CD4-positive, alpha-beta memory T cell (primary cell): ENCODE data around the gene SMARCD3. TPM values are rescaled to one million over a fixed set of nuclear protein-coding genes. Genes with fewer than 3 reads are reported as not detected.

Experiments used
- CTCF ChIA-PET: fragments of 350-600 bp; sonication (Branson Sonifier 250); formaldehyde crosslinking; loops from one replicate; lab custom pipeline; 2021; ENCODE audit warnings: inconsistent platforms; ENCODE audit not compliant: partially characterized antibody; lab: Charles Lee
- POLR2A ChIA-PET: fragments of 350-600 bp; sonication (Branson Sonifier 250); formaldehyde crosslinking; loops from one replicate; lab custom pipeline; 2021; ENCODE audit not compliant: partially characterized antibody; lab: Charles Lee
- DNase-seq, 5 donors: peaks; one replicate each; pipeline versions ENCODE4 v3.0.0 to v3.0.0-alpha.2; 2020 to 2022; ENCODE audit warnings: mixed read lengths in 1 of 5
- H3K27ac ChIP-seq: one replicate; pipeline ENCODE4 v1.7.0; 2013; ENCODE audit warnings: low read depth, low read length
- H3K27me3 ChIP-seq: 2 replicates; pipeline ENCODE4 v1.7.0; 2013; ENCODE audit warnings: mild to moderate bottlenecking, low read length, moderate library complexity; ENCODE audit not compliant: insufficient read depth
- H3K36me3 ChIP-seq: 2 replicates; pipeline ENCODE4 v1.7.0; 2013; ENCODE audit warnings: mild to moderate bottlenecking, low read length, moderate library complexity; ENCODE audit not compliant: insufficient read depth
- H3K4me1 ChIP-seq: 2 replicates; pipeline ENCODE4 v1.7.0; 2013; ENCODE audit warnings: mild to moderate bottlenecking, low read length, moderate library complexity; ENCODE audit not compliant: insufficient read depth
- H3K4me3 ChIP-seq, 2 donors: one replicate each; pipeline ENCODE4 v1.7.0; 2013; ENCODE audit warnings: low read length in 2 of 2, mild to moderate bottlenecking in 1 of 2
- H3K9me3 ChIP-seq, 2 donors: one replicate each; pipeline ENCODE4 v1.7.0; 2013; ENCODE audit warnings: low read length in 2 of 2, control low read depth in 1 of 2; ENCODE audit not compliant: control insufficient read depth in 1 of 2
- H3K27ac Mint-ChIP-seq, 7 donors: one replicate each; pipeline ENCODE4 v1.8.0; 2020 to 2021; ENCODE audit warnings: mixed read lengths in 7 of 7, mild to moderate bottlenecking in 6 of 7, inconsistent platforms in 3 of 7, moderate library complexity in 3 of 7
- H3K27me3 Mint-ChIP-seq, 2 donors: one replicate each; pipeline ENCODE4 v1.8.0; 2020 to 2021; ENCODE audit warnings: mixed read lengths in 2 of 2
- H3K36me3 Mint-ChIP-seq, 2 donors: one replicate each; pipeline ENCODE4 v1.8.0; 2020 to 2021; ENCODE audit warnings: mixed read lengths in 2 of 2, inconsistent platforms in 1 of 2, mild to moderate bottlenecking in 1 of 2
- H3K4me1 Mint-ChIP-seq, 4 donors: one replicate each; pipeline ENCODE4 v1.8.0; 2020 to 2021; ENCODE audit warnings: mixed read lengths in 4 of 4, mild to moderate bottlenecking in 1 of 4
- H3K4me3 Mint-ChIP-seq, 8 donors: one replicate each; pipeline ENCODE4 v1.8.0; 2020 to 2021; ENCODE audit warnings: mixed read lengths in 8 of 8, mild to moderate bottlenecking in 7 of 8, moderate library complexity in 6 of 8, inconsistent platforms in 3 of 8
- H3K9me3 Mint-ChIP-seq, 8 donors: one replicate each; pipeline ENCODE4 v1.8.0; 2020 to 2021; ENCODE audit warnings: mixed read lengths in 8 of 8, mild to moderate bottlenecking in 5 of 8, inconsistent platforms in 3 of 8, moderate library complexity in 1 of 8
- intact Hi-C: fragments of 100-400 bp; cut with micrococcal nuclease; formaldehyde crosslinking; loops from one replicate; pipeline ENCODE4 v1.15.1; 2023
- polyA plus RNA-seq, 2 donors: library from polyadenylated mRNA; unstranded; fragments of 300-500 nt; fragmentation: Illumina TruSeq; gene quantifications; one replicate each; pipeline ENCODE4 v1.2.3, GENCODE V29; 2021
- total RNA-seq, 2 experiments: library from RNA; stranded (reverse); gene quantifications; one replicate each; pipeline ENCODE4 v1.2.3, GENCODE V29; 2021

Gene SMARCD3
- total and polyA plus RNA-seq, 4 experiments from 2014 or later = 4.0 to 5.2 (median 4.6) TPM

GRCh38 chr7:151226560-151226874 lies 22.0 kb downstream of the SMARCD3 start:
- H3K27ac ChIP-seq = peak overlapping the region; percentile 83
- ChIA-PET CTCF (interaction anchor here (0.8 to 2.9 kb wide), 4 partner anchors 17 to 264 kb away, joined by 3 to 33 read pairs (median 4); no protein-coding TSS in a partner anchor), POLR2A (interaction anchor here (0.9 to 3.6 kb wide), 11 partner anchors 9 to 293 kb away, joined by 3 to 32 read pairs (median 5); partner anchors contain the start of genes GBX1, H2BK1 and RHEB)
- H3K36me3 ChIP-seq = peaks cover 32% of the 10 kb centered on the region
- H3K9me3 Mint-ChIP-seq = peaks cover 0 to 2% (median 0%) of the 10 kb centered on the region in 8 donors
- H3K4me1 ChIP-seq = peaks cover 28% of the 10 kb centered on the region
- peak overlapping the region; percentile 95 to 100 (median 96) for H3K4me3 Mint-ChIP-seq
- peak overlapping the region; percentile 62 to 80 for H3K4me3 ChIP-seq
- H3K27me3 ChIP-seq = no peaks in the 10 kb centered on the region
- intact Hi-C loops = loop anchor here (2.0 kb wide), 3 partner anchors 124 to 650 kb away; partner anchors contain the start of genes PRKAG2 and SLC4A2
- H3K4me1 Mint-ChIP-seq = peaks cover 26 to 46% (median 34%) of the 10 kb centered on the region in 4 donors
- DNase-seq = no peak
- H3K27me3 Mint-ChIP-seq = no peaks in the 10 kb centered on the region
- peaks cover 30 to 41% of the 10 kb centered on the region in 2 donors for H3K36me3 Mint-ChIP-seq
- peak overlapping the region; percentile 95 to 98 (median 96) for H3K27ac Mint-ChIP-seq
- H3K9me3 ChIP-seq = no peaks in the 10 kb centered on the region

- H3K4me1 Mint-ChIP-seq = peaks cover 24 to 41% (median 33%) of the 10 kb centered on the region in 4 donors
- Histone ChIP-seq H3K27me3 (no peaks in the 10 kb centered on the region), H3K27ac (peak overlapping the region; percentile 83), H3K4me1 (peaks cover 25% of the 10 kb centered on the region), H3K36me3 (peaks cover 34% of the 10 kb centered on the region), H3K9me3 (no peaks in the 10 kb centered on the region), H3K4me3 (peak overlapping the region; percentile 62 to 80)
- peak overlapping the region; percentile 95 to 100 (median 96) for H3K4me3 Mint-ChIP-seq
- intact Hi-C loops = loop anchor here (2.0 kb wide), 3 partner anchors 125 to 651 kb away; partner anchors contain the start of genes PRKAG2 and SLC4A2
- H3K9me3 Mint-ChIP-seq = peaks cover 0 to 2% (median 0%) of the 10 kb centered on the region in 8 donors
- ChIA-PET CTCF (interaction anchor here (0.7 to 4.5 kb wide), 5 partner anchors 17 to 263 kb away, joined by 3 to 33 read pairs (median 4); no protein-coding TSS in a partner anchor), POLR2A (interaction anchor here (1.3 to 3.6 kb wide), 6 partner anchors 12 to 218 kb away, joined by 3 to 32 read pairs (median 12); partner anchors contain the start of gene H2BK1)
- DNase-seq = no peak
- peaks cover 33 to 43% of the 10 kb centered on the region in 2 donors for H3K36me3 Mint-ChIP-seq
- H3K27me3 Mint-ChIP-seq = no peaks in the 10 kb centered on the region
- H3K27ac Mint-ChIP-seq = peak overlapping the region in 6 of 7 donors; percentile 89 to 96 (median 96)
These were observed 22.5 kb downstream of the SMARCD3 start for GRCh38 chr7:151225948-151226510.

- Mint-ChIP-seq H3K27ac (no peak overlapping the region), H3K4me3 (no peak overlapping the region), H3K4me1 (peaks cover 24 to 44% (median 35%) of the 10 kb centered on the region in 4 donors), H3K36me3 (peaks cover 48 to 58% of the 10 kb centered on the region in 2 donors), H3K9me3 (peaks cover 0 to 2% (median 0%) of the 10 kb centered on the region in 8 donors), H3K27me3 (no peaks in the 10 kb centered on the region)
- H3K27ac ChIP-seq = no peak overlapping the region
- intact Hi-C loops = no loop called here
- no peaks in the 10 kb centered on the region for H3K9me3 ChIP-seq
- no peak for DNase-seq
- ChIA-PET CTCF (interaction anchor here (4.5 kb wide), 1 partner anchor 20 kb away, joined by 22 read pairs; no protein-coding TSS in a partner anchor), POLR2A (interaction anchor here (1.5 kb wide), 1 partner anchor 9 kb away, joined by 4 read pairs; no protein-coding TSS in a partner anchor)
- H3K36me3 ChIP-seq = peaks cover 53% of the 10 kb centered on the region
- H3K4me1 ChIP-seq = peaks cover 25% of the 10 kb centered on the region
- H3K4me3 ChIP-seq = no peak overlapping the region
- H3K27me3 ChIP-seq = no peaks in the 10 kb centered on the region
These were observed 24.8 kb downstream of the SMARCD3 start for GRCh38 chr7:151223728-151224127.

- no peak overlapping the region for H3K4me3 Mint-ChIP-seq
- peak overlapping the region in 2 of 7 donors; percentile 8 to 37 for H3K27ac Mint-ChIP-seq
- Histone ChIP-seq H3K36me3 (peaks cover 83% of the 10 kb centered on the region), H3K4me1 (no peaks in the 10 kb centered on the region), H3K4me3 (no peak overlapping the region), H3K27ac (no peak overlapping the region), H3K9me3 (no peaks in the 10 kb centered on the region), H3K27me3 (no peaks in the 10 kb centered on the region)
- POLR2A ChIA-PET = interaction anchor here (1.4 to 2.4 kb wide), 2 partner anchors 9 to 10 kb away, joined by 3 to 9 read pairs; partner anchors contain the start of gene ABCF2
- no peaks in the 10 kb centered on the region for H3K27me3 Mint-ChIP-seq
- CTCF ChIA-PET = interaction anchor here (0.6 to 0.9 kb wide), 2 partner anchors 26 to 41 kb away, joined by 3 to 4 read pairs; no protein-coding TSS in a partner anchor
- peaks cover 0 to 3% (median 0%) of the 10 kb centered on the region in 8 donors for H3K9me3 Mint-ChIP-seq
- intact Hi-C loops = no loop called here
- H3K36me3 Mint-ChIP-seq = peaks cover 68 to 76% of the 10 kb centered on the region in 2 donors
- no peak for DNase-seq
- peaks cover 0 to 4% (median 2%) of the 10 kb centered on the region in 4 donors for H3K4me1 Mint-ChIP-seq
These were observed 30.3 kb downstream of the SMARCD3 start for GRCh38 chr7:151218170-151218569.

- peaks cover 66% of the 10 kb centered on the region for H3K36me3 ChIP-seq
- H3K27ac Mint-ChIP-seq = peak overlapping the region in 1 of 7 donors; percentile 39
These were observed 33.1 kb downstream of the SMARCD3 start for GRCh38 chr7:151215396-151215795.

GRCh38 chr7:151213826-151214225 lies 34.7 kb downstream of the SMARCD3 start:
- POLR2A ChIA-PET = interaction anchor here (0.5 to 1.0 kb wide), 3 partner anchors 13 to 265 kb away, joined by 3 to 4 read pairs (median 3); partner anchors contain the start of gene ABCF2
- peaks cover 4 to 15% (median 6%) of the 10 kb centered on the region in 4 donors for H3K4me1 Mint-ChIP-seq
- Histone ChIP-seq H3K27ac (no peak overlapping the region), H3K4me3 (no peak overlapping the region), H3K27me3 (no peaks in the 10 kb centered on the region), H3K4me1 (no peaks in the 10 kb centered on the region), H3K9me3 (no peaks in the 10 kb centered on the region), H3K36me3 (peaks cover 54% of the 10 kb centered on the region)
- peaks cover 0 to 2% (median 0%) of the 10 kb centered on the region in 8 donors for H3K9me3 Mint-ChIP-seq
- no peaks in the 10 kb centered on the region for H3K27me3 Mint-ChIP-seq
- H3K4me3 Mint-ChIP-seq = no peak overlapping the region
- H3K27ac Mint-ChIP-seq = no peak overlapping the region
- CTCF ChIA-PET = interaction anchor here (0.9 kb wide), 1 partner anchor 30 kb away, joined by 4 read pairs; no protein-coding TSS in a partner anchor
- intact Hi-C loops = no loop called here
- DNase-seq = no peak
- H3K36me3 Mint-ChIP-seq = peaks cover 46 to 62% of the 10 kb centered on the region in 2 donors

More at GRCh38 chr7:151215396-151215795, 33.1 kb downstream of the SMARCD3 start:
- ChIA-PET POLR2A (interaction anchor here (1.0 kb wide), 1 partner anchor 8 kb away, joined by 4 read pairs; no protein-coding TSS in a partner anchor), CTCF (interaction anchor here (1.0 kb wide), 1 partner anchor 153 kb away, joined by 3 read pairs; no protein-coding TSS in a partner anchor)
- Mint-ChIP-seq H3K36me3 (peaks cover 54 to 70% of the 10 kb centered on the region in 2 donors), H3K9me3 (peaks cover 0 to 2% (median 0%) of the 10 kb centered on the region in 8 donors), H3K27me3 (no peaks in the 10 kb centered on the region), H3K4me1 (peaks cover 0 to 4% (median 1%) of the 10 kb centered on the region in 4 donors), H3K4me3 (no peak overlapping the region)
- Histone ChIP-seq H3K4me3 (no peak overlapping the region), H3K27me3 (no peaks in the 10 kb centered on the region), H3K4me1 (no peaks in the 10 kb centered on the region), H3K9me3 (no peaks in the 10 kb centered on the region), H3K27ac (no peak overlapping the region)
- DNase-seq = no peak
- intact Hi-C loops = no loop called here
